ENCODE measurements around the gene ALDH2.

The ALDH2 gene

DNA sequence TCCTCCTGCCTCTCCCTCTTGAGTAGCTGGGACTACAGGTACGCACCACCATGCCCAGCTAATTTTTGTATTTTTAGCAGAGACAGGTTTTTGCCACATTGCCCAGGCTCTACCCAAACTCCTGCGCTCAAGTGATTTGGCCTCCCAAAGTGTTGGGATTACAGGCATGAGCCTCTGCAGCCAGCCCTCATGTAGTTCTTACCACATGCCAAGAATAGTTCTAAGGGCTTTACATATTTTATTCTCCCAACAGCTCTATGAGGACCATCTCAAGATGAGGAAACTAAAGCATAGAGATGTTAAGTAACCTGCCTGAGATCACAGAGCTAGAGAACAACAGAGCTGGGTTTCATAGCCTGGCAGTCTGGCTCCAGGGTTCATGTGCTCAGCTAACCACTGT is 37.9 kb upstream of the ALDH2 start:
- H3K27ac ChIP-seq (ENCODE audit: low read depth, low read length): peak overlapping the region; percentile 99
- H3K4me3 ChIP-seq (ENCODE audit: low read length): peak overlapping the region; percentile 70; the same call in 1 of the 2 replicates
- H3K4me2 ChIP-seq (ENCODE audit: low read length): peak overlapping the region; percentile 92
- H3F3A ChIP-seq (ENCODE audit: control insufficient read depth, insufficient read depth): peaks cover 21% of the 10 kb centered on the region
- peaks cover 38% of the 10 kb centered on the region for H3K36me3 ChIP-seq (ENCODE audit: control insufficient read depth, low read length)
- H4K20me1 ChIP-seq (ENCODE audit: control insufficient read depth, insufficient read depth, low read depth, low read length): no peaks in the 10 kb centered on the region
- H3K9me3 ChIP-seq (ENCODE audit: control insufficient read depth, insufficient read depth, low read length): peaks cover 7% of the 10 kb centered on the region
- H3K27me3 ChIP-seq (ENCODE audit: control insufficient read depth, low read length): no peaks in the 10 kb centered on the region
- peaks cover 84% of the 10 kb centered on the region for H3K4me1 ChIP-seq (ENCODE audit: control insufficient read depth, low read length)
- no peaks in the 10 kb centered on the region for H3K9me2 ChIP-seq (replicated peaks; ENCODE audit: control insufficient read depth, low read length)
- no peak for TF ChIP-seq EZH2phosphoT487 (IDR thresholded peaks at IDR 0.05; ENCODE audit: borderline replicate concordance, low read length)
- TF ChIP-seq, protein P1, sequence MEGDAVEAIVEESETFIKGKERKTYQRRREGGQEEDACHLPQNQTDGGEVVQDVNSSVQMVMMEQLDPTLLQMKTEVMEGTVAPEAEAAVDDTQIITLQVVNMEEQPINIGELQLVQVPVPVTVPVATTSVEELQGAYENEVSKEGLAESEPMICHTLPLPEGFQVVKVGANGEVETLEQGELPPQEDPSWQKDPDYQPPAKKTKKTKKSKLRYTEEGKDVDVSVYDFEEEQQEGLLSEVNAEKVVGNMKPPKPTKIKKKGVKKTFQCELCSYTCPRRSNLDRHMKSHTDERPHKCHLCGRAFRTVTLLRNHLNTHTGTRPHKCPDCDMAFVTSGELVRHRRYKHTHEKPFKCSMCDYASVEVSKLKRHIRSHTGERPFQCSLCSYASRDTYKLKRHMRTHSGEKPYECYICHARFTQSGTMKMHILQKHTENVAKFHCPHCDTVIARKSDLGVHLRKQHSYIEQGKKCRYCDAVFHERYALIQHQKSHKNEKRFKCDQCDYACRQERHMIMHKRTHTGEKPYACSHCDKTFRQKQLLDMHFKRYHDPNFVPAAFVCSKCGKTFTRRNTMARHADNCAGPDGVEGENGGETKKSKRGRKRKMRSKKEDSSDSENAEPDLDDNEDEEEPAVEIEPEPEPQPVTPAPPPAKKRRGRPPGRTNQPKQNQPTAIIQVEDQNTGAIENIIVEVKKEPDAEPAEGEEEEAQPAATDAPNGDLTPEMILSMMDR (IDR thresholded peaks at IDR 0.05; ENCODE audit: low read depth, low read length, poor library complexity, severe bottlenecking): no peak
- H3K79me2 ChIP-seq (ENCODE audit: control insufficient read depth, low read length): no peaks in the 10 kb centered on the region

DNA sequence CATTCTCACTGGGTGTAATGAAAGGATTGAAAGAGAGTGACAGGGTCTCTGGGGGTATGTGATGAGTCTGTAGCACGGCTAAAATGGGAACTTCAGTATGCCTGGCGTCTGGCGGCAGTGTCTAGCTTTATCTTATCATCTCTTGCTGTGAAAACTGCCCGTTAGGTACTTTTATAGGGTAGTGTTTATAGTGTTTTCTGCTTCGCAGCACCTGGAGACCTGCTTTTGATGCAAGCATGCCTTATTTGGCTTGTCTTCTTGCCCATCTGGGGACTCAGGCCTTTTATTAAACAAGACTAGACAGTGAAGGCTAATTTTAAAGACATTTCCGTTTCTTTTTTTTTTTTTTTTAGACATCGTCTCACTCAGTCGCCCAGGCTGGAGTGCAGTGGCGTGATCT is 36.3 kb upstream of the ALDH2 start:
- H3K4me1 ChIP-seq (ENCODE audit: control insufficient read depth, low read length): peaks cover 83% of the 10 kb centered on the region
- no peaks in the 10 kb centered on the region for H3K79me2 ChIP-seq (ENCODE audit: control insufficient read depth, low read length)
- peak overlapping the region; percentile 70 for H3K4me3 ChIP-seq (ENCODE audit: low read length)
- no peaks in the 10 kb centered on the region for H3K9me2 ChIP-seq (replicated peaks; ENCODE audit: control insufficient read depth, low read length)
- peak overlapping the region; percentile 92 for H3K4me2 ChIP-seq (ENCODE audit: low read length)
- H4K20me1 ChIP-seq (ENCODE audit: control insufficient read depth, insufficient read depth, low read depth, low read length): no peaks in the 10 kb centered on the region
- peaks cover 18% of the 10 kb centered on the region for H3F3A ChIP-seq (ENCODE audit: control insufficient read depth, insufficient read depth)
- no peaks in the 10 kb centered on the region for H3K27me3 ChIP-seq (ENCODE audit: control insufficient read depth, low read length)
- H3K27ac ChIP-seq (ENCODE audit: low read depth, low read length): peak overlapping the region; percentile 99
- peaks cover 41% of the 10 kb centered on the region for H3K36me3 ChIP-seq (ENCODE audit: control insufficient read depth, low read length)
- TF ChIP-seq EZH2phosphoT487 (IDR thresholded peaks at IDR 0.05; ENCODE audit: borderline replicate concordance, low read length): no peak
- TF ChIP-seq, protein P1 (IDR thresholded peaks at IDR 0.05; ENCODE audit: low read depth, low read length, poor library complexity, severe bottlenecking): peak; percentile 22
- H3K9me3 ChIP-seq (ENCODE audit: control insufficient read depth, insufficient read depth, low read length): peaks cover 7% of the 10 kb centered on the region

DNA sequence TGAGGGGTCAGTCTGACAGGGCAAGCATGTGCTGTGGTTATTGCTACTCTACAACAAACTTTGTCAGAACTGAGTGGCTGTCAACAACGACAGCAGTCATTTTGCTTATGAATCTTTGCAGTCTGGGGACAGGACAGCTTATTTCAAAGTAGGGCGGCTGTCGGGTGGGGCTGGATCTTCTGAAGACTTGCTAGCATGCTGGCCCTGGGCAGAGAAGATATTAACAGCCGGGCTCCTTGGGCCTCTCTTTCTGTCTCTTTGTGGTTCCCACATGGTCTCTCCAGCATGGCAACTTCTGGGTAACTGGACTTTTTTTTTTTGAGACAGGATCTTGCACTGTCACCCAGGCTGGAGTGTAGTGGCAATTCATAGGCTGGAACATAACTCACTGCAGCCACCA is 33.9 kb upstream of the ALDH2 start:
- Histone ChIP-seq H3K4me2 (ENCODE audit: low read length) (peak overlapping the region; percentile 92), H3K9me3 (ENCODE audit: control insufficient read depth, insufficient read depth, low read length) (peaks cover 7% of the 10 kb centered on the region), H3K9me2 (replicated peaks; ENCODE audit: control insufficient read depth, low read length) (no peaks in the 10 kb centered on the region), H3K36me3 (ENCODE audit: control insufficient read depth, low read length) (peaks cover 43% of the 10 kb centered on the region), H3K27ac (ENCODE audit: low read depth, low read length) (peak overlapping the region; percentile 99), H3K4me1 (ENCODE audit: control insufficient read depth, low read length) (peaks cover 67% of the 10 kb centered on the region), H3K79me2 (ENCODE audit: control insufficient read depth, low read length) (no peaks in the 10 kb centered on the region), H3K4me3 (ENCODE audit: low read length) (peak overlapping the region; percentile 32), H3F3A (ENCODE audit: control insufficient read depth, insufficient read depth) (peaks cover 18% of the 10 kb centered on the region), H3K27me3 (ENCODE audit: control insufficient read depth, low read length) (no peaks in the 10 kb centered on the region), H4K20me1 (ENCODE audit: control insufficient read depth, insufficient read depth, low read depth, low read length) (no peaks in the 10 kb centered on the region)
- TF ChIP-seq, protein P1 (IDR thresholded peaks at IDR 0.05; ENCODE audit: low read depth, low read length, poor library complexity, severe bottlenecking): no peak
- no peak for TF ChIP-seq EZH2phosphoT487 (IDR thresholded peaks at IDR 0.05; ENCODE audit: borderline replicate concordance, low read length)

All from DOHH2 (cell line).